Peyer's patch (tissue), 4 donors: ENCODE results near the gene PRF1.

Source experiments
- POLR2A ChIP-seq, 2 donors: fragments of 450-650 bp; IDR thresholded peaks; one replicate each; pipeline ENCODE4 v1.5.1; 2017; ENCODE audit warnings: antibody characterized with exemption in 2 of 2, mild to moderate bottlenecking in 2 of 2, moderate library complexity in 2 of 2
- TF ChIP-seq, protein P1 (sequence below), 6 experiments: fragments of 450-650 bp in 4 of 6; fragments of 200-600 bp in 2 of 6; sonication (generic) in 1 of 6; IDR thresholded peaks; one replicate each; pipeline ENCODE4 v1.5.1; 2017 to 2019; ENCODE audit warnings: antibody characterized with exemption in 6 of 6, mild to moderate bottlenecking in 3 of 6, moderate library complexity in 1 of 6

DNA sequence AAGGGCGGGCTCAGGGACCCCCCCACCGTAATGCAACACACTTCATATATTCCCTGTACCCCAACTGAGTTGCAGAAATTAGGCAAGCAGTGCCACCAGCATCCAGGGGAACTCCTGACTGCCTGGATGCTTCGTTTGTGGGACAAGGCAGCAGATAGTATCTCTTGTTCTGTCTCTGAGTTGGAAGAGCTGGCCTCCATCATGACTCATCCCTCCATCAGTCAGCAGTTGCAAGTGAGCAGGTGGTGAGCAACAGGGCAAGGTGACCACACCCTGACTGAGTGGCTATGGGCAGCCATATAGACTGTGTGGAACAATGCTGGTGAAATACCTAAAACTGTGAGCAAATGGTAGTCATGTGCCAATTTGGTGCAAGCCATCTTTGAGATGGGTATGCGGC, 47.0 kb upstream of the PRF1 start:
- TF ChIP-seq POLR2A (IDR thresholded peaks at IDR 0.05), result no peak
- TF ChIP-seq, protein P1, sequence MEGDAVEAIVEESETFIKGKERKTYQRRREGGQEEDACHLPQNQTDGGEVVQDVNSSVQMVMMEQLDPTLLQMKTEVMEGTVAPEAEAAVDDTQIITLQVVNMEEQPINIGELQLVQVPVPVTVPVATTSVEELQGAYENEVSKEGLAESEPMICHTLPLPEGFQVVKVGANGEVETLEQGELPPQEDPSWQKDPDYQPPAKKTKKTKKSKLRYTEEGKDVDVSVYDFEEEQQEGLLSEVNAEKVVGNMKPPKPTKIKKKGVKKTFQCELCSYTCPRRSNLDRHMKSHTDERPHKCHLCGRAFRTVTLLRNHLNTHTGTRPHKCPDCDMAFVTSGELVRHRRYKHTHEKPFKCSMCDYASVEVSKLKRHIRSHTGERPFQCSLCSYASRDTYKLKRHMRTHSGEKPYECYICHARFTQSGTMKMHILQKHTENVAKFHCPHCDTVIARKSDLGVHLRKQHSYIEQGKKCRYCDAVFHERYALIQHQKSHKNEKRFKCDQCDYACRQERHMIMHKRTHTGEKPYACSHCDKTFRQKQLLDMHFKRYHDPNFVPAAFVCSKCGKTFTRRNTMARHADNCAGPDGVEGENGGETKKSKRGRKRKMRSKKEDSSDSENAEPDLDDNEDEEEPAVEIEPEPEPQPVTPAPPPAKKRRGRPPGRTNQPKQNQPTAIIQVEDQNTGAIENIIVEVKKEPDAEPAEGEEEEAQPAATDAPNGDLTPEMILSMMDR (IDR thresholded peaks at IDR 0.05), result no peak
